DOHH2 (cell line): Measurements from ENCODE around the gene CCDC117.
"Not testable (repeated sequence)": the region's sequence is repeated elsewhere in the genome, so short reads cannot be mapped to it uniquely, and the experiment has no call there.

Experiments used
- H3F3A ChIP-seq: fragments of 200-600 bp; sonication (generic), shearing (Covaris generic); 2 replicates; pipeline ENCODE4 v1.6.0; 2016; ENCODE audit warnings: antibody characterized with exemption, mild to moderate bottlenecking; ENCODE audit not compliant: control insufficient read depth, insufficient read depth
- H3K27ac ChIP-seq: fragments of 200-600 bp; sonication (generic); 2 replicates; pipeline ENCODE4 v1.5.1; 2014; ENCODE audit warnings: low read depth, mild to moderate bottlenecking, low read length, moderate library complexity
- H3K27me3 ChIP-seq: fragments of 200-600 bp; sonication (generic); 2 replicates; pipeline ENCODE4 v1.6.1; 2014; ENCODE audit warnings: mild to moderate bottlenecking, low read length, mixed read lengths; ENCODE audit not compliant: control insufficient read depth
- H3K36me3 ChIP-seq: fragments of 200-600 bp; sonication (generic); 2 replicates; pipeline ENCODE4 v1.6.1; 2014; ENCODE audit warnings: mild to moderate bottlenecking, low read length, moderate library complexity, mixed read lengths; ENCODE audit not compliant: control insufficient read depth
- H3K4me1 ChIP-seq: fragments of 200-600 bp; sonication (generic); 2 replicates; pipeline ENCODE4 v1.6.1; 2014; ENCODE audit warnings: mild to moderate bottlenecking, low read length, mixed read lengths; ENCODE audit not compliant: control insufficient read depth
- H3K4me2 ChIP-seq: fragments of 200-600 bp; sonication (generic); 2 replicates; pipeline ENCODE4 v1.6.0; 2014; ENCODE audit warnings: mild to moderate bottlenecking, low read length, moderate library complexity
- H3K4me3 ChIP-seq: fragments of 200-600 bp; sonication (generic); 2 replicates; pipeline ENCODE4 v1.5.1; 2014; ENCODE audit warnings: mild to moderate bottlenecking, low read length, mixed read lengths
- H3K79me2 ChIP-seq: fragments of 200-600 bp; sonication (generic); 2 replicates; pipeline ENCODE4 v1.6.1; 2014; ENCODE audit warnings: mild to moderate bottlenecking, low read length, mixed read lengths; ENCODE audit not compliant: control insufficient read depth
- H3K9me2 ChIP-seq: fragments of 200-600 bp; sonication (generic); replicated peaks from 2 replicates; pipeline ENCODE4 v1.6.1; 2014; ENCODE audit warnings: mild to moderate bottlenecking, low read length, mixed read lengths; ENCODE audit not compliant: control insufficient read depth
- H3K9me3 ChIP-seq: fragments of 200-600 bp; sonication (generic); 2 replicates; pipeline ENCODE4 v1.6.1; 2014; ENCODE audit warnings: antibody characterized with exemption, low read length, mixed read lengths; ENCODE audit not compliant: control insufficient read depth, insufficient read depth
- H4K20me1 ChIP-seq: fragments of 200-600 bp; sonication (generic); 2 replicates; pipeline ENCODE4 v1.6.0; 2014; ENCODE audit warnings: low read depth, mild to moderate bottlenecking, antibody characterized with exemption, low read length, moderate library complexity; ENCODE audit not compliant: control insufficient read depth, insufficient read depth
- EZH2phosphoT487 ChIP-seq: fragments of 200-600 bp; sonication (generic); IDR thresholded peaks from 2 replicates; pipeline ENCODE4 v1.6.1; 2017; ENCODE audit warnings: borderline replicate concordance, mild to moderate bottlenecking, antibody characterized with exemption, low read length, moderate library complexity, mixed read lengths
- TF ChIP-seq, protein P1 (sequence below): fragments of 200-600 bp; sonication (generic); IDR thresholded peaks from one replicate; pipeline ENCODE4 v1.5.1; 2014; ENCODE audit warnings: antibody characterized with exemption, mild to moderate bottlenecking, low read depth, low read length; ENCODE audit not compliant: poor library complexity, severe bottlenecking

Gene CCDC117

DNA sequence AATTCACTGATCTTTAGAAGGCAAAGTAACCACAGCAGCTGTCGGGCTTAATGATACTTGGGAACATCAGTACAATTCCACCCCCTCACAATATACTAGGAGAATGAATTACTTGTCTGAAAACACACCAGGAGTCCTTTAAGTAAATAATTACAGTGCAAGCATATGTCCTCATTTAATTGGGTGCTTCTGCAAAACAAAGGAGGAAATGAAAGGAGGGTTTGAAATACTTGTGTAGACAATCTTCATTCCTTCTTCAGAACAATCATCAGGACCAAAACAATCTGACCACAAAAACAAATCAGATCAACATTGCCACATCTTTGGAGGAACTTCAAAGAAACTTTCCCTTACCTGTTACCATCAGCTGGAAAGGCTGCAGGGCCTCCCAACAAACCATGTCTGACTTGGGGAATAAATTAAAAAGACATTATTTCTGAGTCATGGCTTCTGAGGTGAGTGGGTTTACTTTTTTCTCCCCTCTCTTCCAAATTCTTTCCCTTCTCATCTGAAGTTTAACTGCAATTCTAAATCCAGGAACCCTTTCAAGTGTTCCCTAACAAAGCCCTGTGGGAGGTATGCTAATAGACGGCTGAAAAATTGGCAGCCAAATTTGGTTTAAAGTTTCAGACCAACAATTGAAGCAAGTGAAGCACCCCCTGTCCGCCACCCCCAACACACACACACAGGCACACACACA is 12.5 kb upstream of the CCDC117 start:
- no peaks in the 10 kb centered on the region for H3K9me3 ChIP-seq

DNA sequence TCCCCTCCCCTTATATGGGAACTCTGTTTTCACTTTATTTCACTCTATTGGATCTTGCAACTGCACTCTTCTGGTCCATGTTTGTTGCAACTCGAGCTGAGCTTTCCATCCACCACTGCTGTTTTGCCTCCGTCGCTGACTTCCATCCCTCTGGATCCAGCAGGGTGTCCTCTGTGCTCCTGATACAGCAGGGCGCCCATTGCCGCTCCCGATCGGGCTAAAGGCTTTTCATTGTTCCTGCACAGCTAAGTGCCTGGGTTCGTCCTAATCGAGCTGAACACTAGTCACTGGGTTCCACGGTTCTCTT is 11.1 kb upstream of the CCDC117 start:
- H4K20me1 ChIP-seq = no peaks in the 10 kb centered on the region
- no peaks in the 10 kb centered on the region for H3K36me3 ChIP-seq
- H3K79me2 ChIP-seq = no peaks in the 10 kb centered on the region
- H3K9me2 ChIP-seq = no peaks in the 10 kb centered on the region
- no peaks in the 10 kb centered on the region for H3K27me3 ChIP-seq
- H3K4me3 ChIP-seq = no peak overlapping the region
- H3K9me3 ChIP-seq = no peaks in the 10 kb centered on the region
- peaks cover 37% of the 10 kb centered on the region for H3K4me1 ChIP-seq
- H3K27ac ChIP-seq = no peak overlapping the region
- H3F3A ChIP-seq = 0 out of 2 replicates have a peak, but pooled peaks cover 5% of the 10 kb centered on the region
- H3K4me2 ChIP-seq = no peak overlapping the region
- TF ChIP-seq, protein P1, sequence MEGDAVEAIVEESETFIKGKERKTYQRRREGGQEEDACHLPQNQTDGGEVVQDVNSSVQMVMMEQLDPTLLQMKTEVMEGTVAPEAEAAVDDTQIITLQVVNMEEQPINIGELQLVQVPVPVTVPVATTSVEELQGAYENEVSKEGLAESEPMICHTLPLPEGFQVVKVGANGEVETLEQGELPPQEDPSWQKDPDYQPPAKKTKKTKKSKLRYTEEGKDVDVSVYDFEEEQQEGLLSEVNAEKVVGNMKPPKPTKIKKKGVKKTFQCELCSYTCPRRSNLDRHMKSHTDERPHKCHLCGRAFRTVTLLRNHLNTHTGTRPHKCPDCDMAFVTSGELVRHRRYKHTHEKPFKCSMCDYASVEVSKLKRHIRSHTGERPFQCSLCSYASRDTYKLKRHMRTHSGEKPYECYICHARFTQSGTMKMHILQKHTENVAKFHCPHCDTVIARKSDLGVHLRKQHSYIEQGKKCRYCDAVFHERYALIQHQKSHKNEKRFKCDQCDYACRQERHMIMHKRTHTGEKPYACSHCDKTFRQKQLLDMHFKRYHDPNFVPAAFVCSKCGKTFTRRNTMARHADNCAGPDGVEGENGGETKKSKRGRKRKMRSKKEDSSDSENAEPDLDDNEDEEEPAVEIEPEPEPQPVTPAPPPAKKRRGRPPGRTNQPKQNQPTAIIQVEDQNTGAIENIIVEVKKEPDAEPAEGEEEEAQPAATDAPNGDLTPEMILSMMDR = no peak
- TF ChIP-seq EZH2phosphoT487 = no peak

More for the DNA sequence above, 12.5 kb upstream of the CCDC117 start:
- Histone ChIP-seq H3K4me3 (peak overlapping the region; percentile 70), H4K20me1 (no peaks in the 10 kb centered on the region), H3F3A (0 out of 2 replicates have a peak, but pooled peaks cover 5% of the 10 kb centered on the region), H3K9me2 (no peaks in the 10 kb centered on the region), H3K79me2 (no peaks in the 10 kb centered on the region), H3K27me3 (no peaks in the 10 kb centered on the region), H3K27ac (peak overlapping the region; percentile 76), H3K4me2 (peak overlapping the region; percentile 89), H3K4me1 (peaks cover 23% of the 10 kb centered on the region), H3K36me3 (no peaks in the 10 kb centered on the region)
- TF ChIP-seq EZH2phosphoT487 = no peak
- TF ChIP-seq, protein P1 = no peak

DNA sequence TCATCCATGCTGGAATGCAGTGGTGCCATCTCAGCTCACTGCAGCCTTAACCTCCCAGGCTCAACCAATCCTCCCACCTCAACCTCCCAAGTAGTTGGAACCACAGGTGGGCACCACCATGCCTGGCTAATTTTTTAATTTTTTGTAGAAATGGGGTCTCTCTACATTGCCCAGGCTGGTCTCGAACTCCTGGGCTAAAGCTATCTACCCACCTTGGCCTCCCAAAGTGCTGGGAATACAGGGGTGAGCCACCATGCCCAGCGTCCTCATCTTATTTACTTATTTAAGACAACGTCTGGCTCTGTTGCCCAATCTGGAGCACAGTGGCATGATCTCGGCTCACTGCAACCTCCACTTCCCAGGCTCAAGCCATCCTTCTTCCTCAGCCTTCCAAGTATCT is 10.5 kb upstream of the CCDC117 start:
- H3K4me1 ChIP-seq = peaks cover 40% of the 10 kb centered on the region
- not testable (repeated sequence) for H3K9me3 ChIP-seq, H3F3A ChIP-seq, H3K36me3 ChIP-seq, H3K79me2 ChIP-seq, H4K20me1 ChIP-seq, H3K27ac ChIP-seq, H3K27me3 ChIP-seq, H3K9me2 ChIP-seq, H3K4me3 ChIP-seq, H3K4me2 ChIP-seq

DNA sequence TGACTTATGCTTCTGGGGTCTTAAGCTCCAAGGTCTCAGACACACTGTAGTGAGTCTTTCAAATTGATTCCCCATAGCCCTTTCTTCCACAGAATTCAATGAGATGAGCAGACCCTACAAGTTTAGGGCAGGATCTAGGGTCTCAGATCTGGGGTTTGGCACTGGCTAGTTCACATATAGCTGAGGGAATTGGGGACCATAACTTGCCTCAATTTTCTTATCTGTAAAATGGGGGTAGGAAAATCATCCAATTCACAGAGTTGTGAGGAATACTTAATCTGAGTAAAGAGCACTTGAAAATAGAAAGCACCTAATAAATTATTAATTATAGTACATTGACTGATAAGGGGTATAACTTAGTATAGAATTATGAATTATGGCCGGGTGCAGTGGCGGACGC is 5.9 kb upstream of the CCDC117 start:
- no peaks in the 10 kb centered on the region for H3K27me3 ChIP-seq
- H3K9me3 ChIP-seq = 0 out of 2 replicates have a peak, but pooled peaks cover 9% of the 10 kb centered on the region
- H3K79me2 ChIP-seq = no peaks in the 10 kb centered on the region
- no peaks in the 10 kb centered on the region for H4K20me1 ChIP-seq
- 0 out of 2 replicates have a peak, but pooled peaks cover 2% of the 10 kb centered on the region for H3F3A ChIP-seq
- no peak overlapping the region for H3K27ac ChIP-seq
- peaks cover 20% of the 10 kb centered on the region for H3K4me1 ChIP-seq
- no peaks in the 10 kb centered on the region for H3K36me3 ChIP-seq
- H3K4me2 ChIP-seq = no peak overlapping the region
- H3K9me2 ChIP-seq = no peaks in the 10 kb centered on the region
- TF ChIP-seq, protein P1 = no peak
- no peak for TF ChIP-seq EZH2phosphoT487
- no peak overlapping the region for H3K4me3 ChIP-seq
